Activated CD4-positive, alpha-beta memory T cell treated with anti-CD3 and anti-CD28 coated beads for 36 hours (primary cell): Measurements from ENCODE around the gene NF1. TPM values are rescaled to one million over a fixed set of nuclear protein-coding genes. Genes with fewer than 3 reads are reported as not detected.
"Not testable (repeated sequence)": the region's sequence is repeated elsewhere in the genome, so short reads cannot be mapped to it uniquely, and the experiment has no call there.

Source experiments
- CTCF ChIA-PET: fragments of 350-600 bp; sonication (Branson Sonifier 250); formaldehyde crosslinking; loops from one replicate; lab custom pipeline; 2021; ENCODE audit warnings: antibody characterized with exemption, inconsistent platforms; lab: Charles Lee
- POLR2A ChIA-PET: fragments of 350-600 bp; sonication (Branson Sonifier 250); formaldehyde crosslinking; loops from one replicate; lab custom pipeline; 2021; ENCODE audit warnings: antibody characterized with exemption; lab: Charles Lee
- DNase-seq: peaks from one replicate; pipeline ENCODE4 v3.0.0-alpha.2; 2020
- H3K27ac Mint-ChIP-seq: one replicate; pipeline ENCODE4 v1.8.0; 2021; ENCODE audit warnings: mixed read lengths
- H3K27me3 Mint-ChIP-seq: one replicate; pipeline ENCODE4 v1.8.0; 2021; ENCODE audit warnings: mixed read lengths
- H3K36me3 Mint-ChIP-seq: one replicate; pipeline ENCODE4 v1.8.0; 2021; ENCODE audit warnings: mixed read lengths
- H3K4me1 Mint-ChIP-seq: one replicate; pipeline ENCODE4 v1.8.0; 2021; ENCODE audit warnings: low read depth, mixed read lengths
- H3K4me3 Mint-ChIP-seq: one replicate; pipeline ENCODE4 v1.8.0; 2021; ENCODE audit warnings: mild to moderate bottlenecking, mixed read lengths
- H3K9me3 Mint-ChIP-seq: one replicate; pipeline ENCODE4 v1.8.0; 2021; ENCODE audit warnings: mixed read lengths
- intact Hi-C: fragments of 100-400 bp; cut with micrococcal nuclease; formaldehyde crosslinking; loops from one replicate; pipeline ENCODE4 v1.15.1; 2023
- total RNA-seq, 2 experiments: library from RNA; stranded (reverse); gene quantifications; one replicate each; pipeline ENCODE4 v1.2.3, GENCODE V29; 2021

The NF1 gene
- total RNA-seq, 2 experiments from 2014 or later, result 26.5 to 27.0 TPM

- no peaks in the 10 kb centered on the region for H3K27me3 Mint-ChIP-seq
- CTCF ChIA-PET, result no interaction called here
- no peaks in the 10 kb centered on the region for H3K9me3 Mint-ChIP-seq
- intact Hi-C loops, result no loop called here
- peaks cover 8% of the 10 kb centered on the region for H3K36me3 Mint-ChIP-seq
- H3K27ac Mint-ChIP-seq, result no peak overlapping the region
- no peak overlapping the region for H3K4me3 Mint-ChIP-seq
- no peak for DNase-seq
- peaks cover 10% of the 10 kb centered on the region for H3K4me1 Mint-ChIP-seq
- POLR2A ChIA-PET, result no interaction called here
Measured at GRCh38 chr17:31163091-31163781, 68.5 kb downstream of the NF1 start.

DNA sequence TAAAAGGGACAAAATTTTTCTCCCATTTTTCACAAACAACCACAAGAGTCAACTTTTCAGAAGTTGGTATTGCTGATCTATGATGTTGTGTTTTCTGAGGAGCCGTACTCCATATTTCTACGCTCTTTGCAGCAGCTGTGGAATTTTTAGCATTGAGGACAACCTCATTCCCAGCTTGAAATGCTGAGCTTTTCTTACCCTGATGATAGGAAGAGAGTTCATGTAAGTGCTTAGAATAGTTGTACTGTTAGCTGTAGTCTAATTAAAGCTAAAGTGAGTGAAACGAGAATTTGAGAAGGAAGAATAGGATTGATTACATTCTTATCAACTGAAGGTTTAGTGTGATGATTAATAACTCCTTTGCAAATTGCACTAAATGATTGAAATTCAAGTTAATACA, 72.3 kb downstream of the NF1 start:
- peaks cover 10% of the 10 kb centered on the region for H3K36me3 Mint-ChIP-seq
- H3K4me3 Mint-ChIP-seq, result no peak overlapping the region
- H3K27ac Mint-ChIP-seq, result no peak overlapping the region
- no peaks in the 10 kb centered on the region for H3K27me3 Mint-ChIP-seq
- DNase-seq, result no peak
- H3K9me3 Mint-ChIP-seq, result no peaks in the 10 kb centered on the region
- ChIA-PET POLR2A (no interaction called here), CTCF (no interaction called here)
- intact Hi-C loops, result no loop called here
- no peaks in the 10 kb centered on the region for H3K4me1 Mint-ChIP-seq

DNA sequence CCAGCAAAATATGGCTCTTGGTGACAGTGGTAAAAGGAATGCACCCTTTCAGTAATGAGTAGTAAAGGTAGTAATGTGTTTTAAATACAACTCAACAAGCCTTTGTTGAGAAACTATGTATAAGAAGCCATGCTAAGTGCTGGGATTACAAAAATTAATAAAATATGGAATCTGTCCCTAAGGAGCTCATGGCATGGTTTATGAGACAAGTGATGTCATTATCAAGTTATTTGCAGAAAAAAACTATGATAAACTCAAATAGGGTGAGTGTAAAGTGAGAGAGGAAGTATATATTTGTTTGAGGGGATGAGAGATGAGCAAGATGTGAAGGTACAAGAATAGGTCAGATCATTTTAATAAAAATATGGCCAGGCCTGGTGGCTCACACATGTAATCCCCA, 76.9 kb downstream of the NF1 start:
- H3K9me3 Mint-ChIP-seq, result no peaks in the 10 kb centered on the region

GRCh38 chr17:31172388-31172787, 77.6 kb downstream of the NF1 start:
- no peaks in the 10 kb centered on the region for H3K4me1 Mint-ChIP-seq
- H3K27ac Mint-ChIP-seq, result no peak overlapping the region
- H3K4me3 Mint-ChIP-seq, result no peak overlapping the region
- H3K36me3 Mint-ChIP-seq, result peaks cover 9% of the 10 kb centered on the region
- intact Hi-C loops, result no loop called here
- CTCF ChIA-PET, result no interaction called here
- H3K9me3 Mint-ChIP-seq, result no peaks in the 10 kb centered on the region
- no peaks in the 10 kb centered on the region for H3K27me3 Mint-ChIP-seq
- POLR2A ChIA-PET, result no interaction called here
- no peak for DNase-seq

More for the DNA sequence above, 76.9 kb downstream of the NF1 start:
- Mint-ChIP-seq H3K27ac (no peak overlapping the region), H3K4me1 (no peaks in the 10 kb centered on the region), H3K36me3 (peaks cover 7% of the 10 kb centered on the region), H3K4me3 (no peak overlapping the region), H3K27me3 (no peaks in the 10 kb centered on the region)
- ChIA-PET POLR2A (no interaction called here), CTCF (no interaction called here)
- no peak for DNase-seq
- intact Hi-C loops, result no loop called here

DNA sequence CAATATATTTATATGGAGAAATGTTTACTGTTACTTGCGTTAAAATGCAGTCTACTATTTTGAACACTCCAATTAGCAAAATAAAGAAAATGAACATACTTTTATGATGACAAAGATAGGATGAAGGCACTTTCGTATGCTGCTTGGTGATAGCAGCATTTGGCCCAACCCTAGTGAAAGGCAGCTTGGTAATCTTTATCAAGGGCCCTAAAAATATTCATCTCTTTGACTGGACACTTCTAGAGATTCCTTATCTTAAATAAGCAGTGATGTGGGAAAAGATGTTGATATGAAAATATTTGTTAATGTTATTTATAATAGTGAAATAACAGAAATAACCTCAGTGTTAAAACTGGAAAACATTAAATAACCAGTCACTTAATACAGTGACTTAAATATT, 79.4 kb downstream of the NF1 start:
- H3K27ac Mint-ChIP-seq, result no peak overlapping the region
- ChIA-PET POLR2A (no interaction called here), CTCF (no interaction called here)
- H3K9me3 Mint-ChIP-seq, result no peaks in the 10 kb centered on the region
- H3K27me3 Mint-ChIP-seq, result no peaks in the 10 kb centered on the region
- intact Hi-C loops, result no loop called here
- no peaks in the 10 kb centered on the region for H3K4me1 Mint-ChIP-seq
- no peak overlapping the region for H3K4me3 Mint-ChIP-seq
- H3K36me3 Mint-ChIP-seq, result peaks cover 7% of the 10 kb centered on the region
- no peak for DNase-seq

GRCh38 chr17:31175237-31175636, 80.5 kb downstream of the NF1 start:
- H3K4me1 Mint-ChIP-seq, result no peaks in the 10 kb centered on the region
- H3K27me3 Mint-ChIP-seq, result no peaks in the 10 kb centered on the region
- H3K27ac Mint-ChIP-seq, result no peak overlapping the region
- H3K9me3 Mint-ChIP-seq, result no peaks in the 10 kb centered on the region
- intact Hi-C loops, result no loop called here
- peaks cover 5% of the 10 kb centered on the region for H3K36me3 Mint-ChIP-seq
- ChIA-PET POLR2A (no interaction called here), CTCF (no interaction called here)
- H3K4me3 Mint-ChIP-seq, result no peak overlapping the region
- no peak for DNase-seq

- CTCF ChIA-PET, H3K36me3 Mint-ChIP-seq, H3K27me3 Mint-ChIP-seq, H3K4me1 Mint-ChIP-seq, H3K4me3 Mint-ChIP-seq, POLR2A ChIA-PET, H3K9me3 Mint-ChIP-seq, DNase-seq, intact Hi-C loops, H3K27ac Mint-ChIP-seq: not testable (repeated sequence)
Measured at GRCh38 chr17:31176143-31176542, 81.4 kb downstream of the NF1 start.

DNA sequence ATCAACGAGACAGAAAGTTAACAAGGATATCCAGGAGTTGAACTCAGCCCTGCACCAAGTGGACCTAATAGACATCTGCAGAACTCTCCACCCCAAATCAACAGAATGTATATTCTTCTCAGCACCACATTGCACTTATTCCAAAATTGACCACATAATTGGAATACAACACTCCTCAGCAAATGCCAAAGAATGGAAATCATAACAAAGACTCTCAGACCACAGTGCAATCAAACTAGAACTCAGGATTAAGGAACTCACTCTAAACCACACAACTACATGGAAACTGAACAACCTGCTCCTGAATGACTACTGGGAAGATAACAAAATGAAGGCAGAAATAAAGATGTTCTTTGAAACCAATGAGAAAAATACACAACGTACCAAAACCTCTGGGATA, 84.2 kb downstream of the NF1 start:
- H3K9me3 Mint-ChIP-seq, H3K27me3 Mint-ChIP-seq, DNase-seq, CTCF ChIA-PET, H3K27ac Mint-ChIP-seq, H3K4me1 Mint-ChIP-seq, intact Hi-C loops, H3K4me3 Mint-ChIP-seq, POLR2A ChIA-PET: not testable (repeated sequence)
- peaks cover 16% of the 10 kb centered on the region for H3K36me3 Mint-ChIP-seq

DNA sequence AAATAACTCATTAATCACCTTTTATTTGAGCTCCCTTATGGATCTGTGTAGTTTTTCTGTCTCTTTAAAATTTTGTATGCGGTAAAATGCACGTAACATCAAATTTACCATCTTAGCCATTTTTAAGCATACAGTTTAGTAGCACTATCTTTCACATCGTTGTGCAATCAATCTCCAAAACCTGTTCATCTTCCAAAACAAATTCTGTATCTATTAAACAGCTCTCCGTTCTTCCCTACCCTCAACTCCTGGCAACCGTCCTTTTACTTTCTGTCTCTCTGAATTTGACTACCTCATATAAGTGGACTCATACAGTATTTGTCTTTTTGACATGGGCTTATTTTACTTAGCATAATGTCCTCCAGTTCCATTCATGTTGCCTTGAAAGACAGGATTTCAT, 100.5 kb downstream of the NF1 start:
- intact Hi-C loops, result no loop called here
- POLR2A ChIA-PET, result no interaction called here
- peaks cover 2% of the 10 kb centered on the region for H3K36me3 Mint-ChIP-seq
- no peak overlapping the region for H3K27ac Mint-ChIP-seq
- CTCF ChIA-PET, result interaction anchor here (0.8 kb wide), 1 partner anchor 21 kb away, joined by 3 read pairs; no protein-coding TSS in a partner anchor
- peaks cover 2% of the 10 kb centered on the region for H3K4me1 Mint-ChIP-seq
- H3K4me3 Mint-ChIP-seq, result no peak overlapping the region
- DNase-seq, result no peak
- no peaks in the 10 kb centered on the region for H3K27me3 Mint-ChIP-seq
- H3K9me3 Mint-ChIP-seq, result no peaks in the 10 kb centered on the region

GRCh38 chr17:31198026-31198425, 103.2 kb downstream of the NF1 start:
- peaks cover 2% of the 10 kb centered on the region for H3K36me3 Mint-ChIP-seq
- no peaks in the 10 kb centered on the region for H3K27me3 Mint-ChIP-seq
- intact Hi-C loops, result no loop called here
- DNase-seq, result no peak
- no peaks in the 10 kb centered on the region for H3K9me3 Mint-ChIP-seq
- H3K4me1 Mint-ChIP-seq, result peaks cover 2% of the 10 kb centered on the region
- ChIA-PET POLR2A (no interaction called here), CTCF (no interaction called here)
- H3K27ac Mint-ChIP-seq, result no peak overlapping the region
- H3K4me3 Mint-ChIP-seq, result no peak overlapping the region

DNA sequence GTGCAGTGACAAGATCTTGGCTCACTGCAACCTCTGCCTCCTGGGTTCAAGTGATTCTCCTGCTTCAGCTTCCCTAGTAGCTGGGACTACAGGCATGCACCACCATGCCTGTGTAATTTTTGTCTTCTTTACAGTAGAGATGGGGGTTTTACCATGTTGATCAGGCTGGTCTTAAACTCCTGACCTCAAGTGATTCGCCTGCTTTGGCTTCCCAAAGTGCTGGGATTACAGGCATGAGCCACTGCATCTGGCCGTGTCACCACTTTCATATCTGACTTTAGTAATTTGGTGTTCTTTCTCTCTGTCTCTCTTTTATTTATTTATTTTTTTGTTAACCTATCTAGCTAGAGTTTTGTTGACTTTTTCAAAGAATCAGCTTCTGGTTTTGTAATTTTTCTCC, 103.9 kb downstream of the NF1 start:
- H3K4me3 Mint-ChIP-seq, intact Hi-C loops, H3K36me3 Mint-ChIP-seq, DNase-seq, POLR2A ChIA-PET, H3K4me1 Mint-ChIP-seq, H3K27ac Mint-ChIP-seq, H3K27me3 Mint-ChIP-seq, H3K9me3 Mint-ChIP-seq: not testable (repeated sequence)
- CTCF ChIA-PET, result interaction anchor here (0.7 kb wide), 1 partner anchor 14 kb away, joined by 3 read pairs; no protein-coding TSS in a partner anchor

DNA sequence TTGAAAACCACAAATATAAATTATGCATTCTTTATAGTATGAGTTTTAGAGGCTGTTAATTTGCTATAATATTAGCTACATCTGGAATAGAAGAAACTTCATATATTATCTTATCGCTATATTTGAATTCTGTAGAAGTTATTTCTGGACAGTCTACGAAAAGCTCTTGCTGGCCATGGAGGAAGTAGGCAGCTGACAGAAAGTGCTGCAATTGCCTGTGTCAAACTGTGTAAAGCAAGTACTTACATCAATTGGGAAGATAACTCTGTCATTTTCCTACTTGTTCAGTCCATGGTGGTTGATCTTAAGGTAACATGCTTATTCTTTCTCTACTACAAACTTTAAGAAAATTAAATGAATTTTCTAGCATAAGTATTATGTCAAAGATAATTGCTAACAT, 105.5 kb downstream of the NF1 start:
- POLR2A ChIA-PET, result interaction anchor here (0.6 kb wide), 1 partner anchor 300 kb away, joined by 3 read pairs; no protein-coding TSS in a partner anchor
- intact Hi-C loops, result no loop called here

GRCh38 chr17:31202968-31203367, 108.2 kb downstream of the NF1 start:
- intact Hi-C loops, result no loop called here
- CTCF ChIA-PET, result no interaction called here

More for the DNA sequence above, 105.5 kb downstream of the NF1 start:
- CTCF ChIA-PET, result no interaction called here
- peaks cover 2% of the 10 kb centered on the region for H3K36me3 Mint-ChIP-seq
- H3K27ac Mint-ChIP-seq, result no peak overlapping the region
- H3K4me1 Mint-ChIP-seq, result peaks cover 2% of the 10 kb centered on the region
- H3K9me3 Mint-ChIP-seq, result no peaks in the 10 kb centered on the region
- DNase-seq, result no peak
- H3K4me3 Mint-ChIP-seq, result no peak overlapping the region
- H3K27me3 Mint-ChIP-seq, result no peaks in the 10 kb centered on the region

More at GRCh38 chr17:31202968-31203367, 108.2 kb downstream of the NF1 start:
- no peaks in the 10 kb centered on the region for H3K27me3 Mint-ChIP-seq
- H3K4me3 Mint-ChIP-seq, result no peak overlapping the region
- H3K4me1 Mint-ChIP-seq, result peaks cover 1% of the 10 kb centered on the region
- H3K9me3 Mint-ChIP-seq, result no peaks in the 10 kb centered on the region
- DNase-seq, result no peak
- no peak overlapping the region for H3K27ac Mint-ChIP-seq
- H3K36me3 Mint-ChIP-seq, result peaks cover 2% of the 10 kb centered on the region
- POLR2A ChIA-PET, result no interaction called here
